IMR-90 (cell line): ENCODE results near the gene HPSE2. TPM values are rescaled to one million over a fixed set of nuclear protein-coding genes. Genes with fewer than 3 reads are reported as not detected.

Experiments
- ATAC-seq: fragments of 200-7000 bp; cut with Tn5 transposase; 2 replicates; pipeline ENCODE4 v1.9.1; 2020; ENCODE audit warnings: low read depth, mild to moderate bottlenecking, moderate library complexity
- BruUV-seq: library from RNA; stranded (reverse); fragments of 400-500 nt; replicated peaks from 2 replicates; lab custom pipeline; 2021; lab: Mats Ljungman, UMichigan
- CTCF ChIA-PET: fragments of 300-600 bp; formaldehyde crosslinking; extraction: SDS; loops from one replicate; lab custom pipeline; 2021; ENCODE audit warnings: antibody characterized with exemption; lab: Yijun Ruan, JAX
- POLR2A ChIA-PET: fragments of 300-600 bp; sonication (Branson Sonifier 250); formaldehyde crosslinking; loops from one replicate; lab custom pipeline; 2022; ENCODE audit warnings: antibody characterized with exemption; ENCODE audit not compliant: unreplicated experiment; lab: Charles Lee
- DNase-seq: peaks from one replicate; pipeline ENCODE4 v3.0.0; 2013
- H2AFZ ChIP-seq: replicated peaks from 2 replicates; pipeline ENCODE3; 2013; ENCODE audit warnings: low read length, mild to moderate bottlenecking; ENCODE audit not compliant: poor library complexity
- H2AK5ac ChIP-seq: 2 replicates; pipeline ENCODE4 v1.6.1; 2013; ENCODE audit warnings: low read depth, low read length, inconsistent platforms
- H2AK9ac ChIP-seq: replicated peaks from 2 replicates; pipeline ENCODE3; 2013; ENCODE audit warnings: mild to moderate bottlenecking, low read depth, low read length, moderate library complexity; ENCODE audit not compliant: poor library complexity
- H2BK120ac ChIP-seq: 2 replicates; pipeline ENCODE4 v1.6.1; 2013; ENCODE audit warnings: low read depth, low read length, inconsistent platforms
- H2BK15ac ChIP-seq: 3 replicates; pipeline ENCODE4 v1.6.1; 2013; ENCODE audit warnings: low read depth, low read length, inconsistent platforms
- H2BK20ac ChIP-seq: 2 replicates; pipeline ENCODE4 v1.6.1; 2013; ENCODE audit warnings: low read depth, mild to moderate bottlenecking, inconsistent platforms, low read length, moderate library complexity
- H2BK5ac ChIP-seq: 2 replicates; pipeline ENCODE4 v1.6.1; 2013; ENCODE audit warnings: mild to moderate bottlenecking, low read depth, low read length, inconsistent platforms; ENCODE audit not compliant: poor library complexity, severe bottlenecking
- H3K14ac ChIP-seq: replicated peaks from 2 replicates; pipeline ENCODE4 v1.6.1; 2013; ENCODE audit warnings: low read depth, low read length, inconsistent platforms
- H3K18ac ChIP-seq: 2 replicates; pipeline ENCODE4 v1.6.1; 2013; ENCODE audit warnings: low read depth, low read length, control low read depth
- H3K23ac ChIP-seq: 2 replicates; pipeline ENCODE4 v1.6.1; 2013; ENCODE audit warnings: low read depth, low read length, inconsistent platforms
- H3K27ac ChIP-seq: 2 replicates; pipeline ENCODE4 v1.5.1; 2013; ENCODE audit warnings: mild to moderate bottlenecking, control low read depth, low read length; ENCODE audit not compliant: insufficient read depth
- H3K27me3 ChIP-seq: 2 replicates; pipeline ENCODE4 v1.6.1; 2013; ENCODE audit warnings: low read length; ENCODE audit not compliant: control insufficient read depth, insufficient read depth
- H3K36me3 ChIP-seq: 2 replicates; pipeline ENCODE4 v1.6.1; 2013; ENCODE audit warnings: low read length, mixed read lengths; ENCODE audit not compliant: control insufficient read depth, insufficient read depth
- H3K4ac ChIP-seq: 2 replicates; pipeline ENCODE4 v1.6.1; 2013; ENCODE audit warnings: low read depth, low read length, inconsistent platforms
- H3K4me1 ChIP-seq: 2 replicates; pipeline ENCODE4 v1.6.1; 2013; ENCODE audit warnings: low read length, mixed read lengths; ENCODE audit not compliant: control insufficient read depth, insufficient read depth
- H3K4me2 ChIP-seq: 2 replicates; pipeline ENCODE4 v1.6.1; 2013; ENCODE audit warnings: low read depth, mild to moderate bottlenecking, control low read depth, low read length, moderate library complexity
- H3K4me3 ChIP-seq: 2 replicates; pipeline ENCODE4 v1.5.1; 2013; ENCODE audit warnings: low read depth, mild to moderate bottlenecking, control low read depth, low read length, moderate library complexity; ENCODE audit not compliant: insufficient read depth
- H3K56ac ChIP-seq: 2 replicates; pipeline ENCODE4 v1.6.1; 2013; ENCODE audit warnings: low read length, inconsistent platforms; ENCODE audit not compliant: insufficient read depth; ENCODE audit errors: extremely low read depth
- H3K79me1 ChIP-seq, 2 experiments: 2 replicates each; pipeline ENCODE4 v1.6.1; 2013; ENCODE audit warnings: low read length in 2 of 2, inconsistent platforms in 1 of 2, low read depth in 1 of 2
- H3K9ac ChIP-seq: 2 replicates; pipeline ENCODE4 v1.6.1; 2013; ENCODE audit warnings: low read depth, low read length, control low read depth
- H3K9me1 ChIP-seq: 2 replicates; pipeline ENCODE4 v1.6.1; 2013; ENCODE audit warnings: low read length, inconsistent platforms; ENCODE audit not compliant: insufficient read depth
- H3K9me3 ChIP-seq: 2 replicates; pipeline ENCODE4 v1.6.1; 2013; ENCODE audit warnings: low read length; ENCODE audit not compliant: control insufficient read depth, insufficient read depth
- H4K20me1 ChIP-seq: 2 replicates; pipeline ENCODE4 v1.6.1; 2013; ENCODE audit warnings: low read length, inconsistent platforms; ENCODE audit not compliant: insufficient read depth
- H4K5ac ChIP-seq: 2 replicates; pipeline ENCODE4 v1.6.1; 2013; ENCODE audit warnings: mild to moderate bottlenecking, low read depth, low read length, control low read depth
- H4K8ac ChIP-seq, 2 experiments: 2 replicates each; pipeline ENCODE4 v1.6.1; 2013; ENCODE audit warnings: low read depth in 2 of 2, low read length in 2 of 2, control low read depth in 1 of 2, inconsistent platforms in 1 of 2
- H4K91ac ChIP-seq: 2 replicates; pipeline ENCODE4 v1.6.1; 2013; ENCODE audit warnings: low read depth, low read length, inconsistent platforms; ENCODE audit not compliant: insufficient read depth
- BHLHE40 ChIP-seq: fragments of 150-350 bp; IDR thresholded peaks from 2 replicates; pipeline ENCODE4 v1.6.1; 2016; ENCODE audit warnings: mild to moderate bottlenecking, low read depth, low read length
- CEBPB ChIP-seq: IDR thresholded peaks from 2 replicates; pipeline ENCODE4 v1.6.1; 2012; ENCODE audit warnings: low read depth, low read length, improper control_type of control experiment
- FOS ChIP-seq: fragments of 150-350 bp; IDR thresholded peaks from 2 replicates; pipeline ENCODE4 v1.6.1; 2016; ENCODE audit warnings: low read depth, low read length
- MAFK ChIP-seq: IDR thresholded peaks from 2 replicates; pipeline ENCODE4 v1.6.1; 2012; ENCODE audit warnings: low read depth, low read length, improper control_type of control experiment
- MAZ ChIP-seq: IDR thresholded peaks from 2 replicates; pipeline ENCODE4 v1.6.1; 2012; ENCODE audit warnings: low read depth, mild to moderate bottlenecking, low read length, improper control_type of control experiment, moderate library complexity, borderline replicate concordance
- MXI1 ChIP-seq: IDR thresholded peaks from 2 replicates; pipeline ENCODE4 v1.6.1; 2012; ENCODE audit warnings: low read depth, mild to moderate bottlenecking, low read length, moderate library complexity, borderline replicate concordance
- RAD21 ChIP-seq: IDR thresholded peaks from 2 replicates; pipeline ENCODE4 v1.6.1; 2012; ENCODE audit warnings: low read length, improper control_type of control experiment
- RFX5 ChIP-seq: IDR thresholded peaks from 2 replicates; pipeline ENCODE4 v1.8.0; 2012; ENCODE audit warnings: low read depth, mild to moderate bottlenecking, low read length, moderate library complexity
- WGBS, 2 experiments: methylation state at CpG; one replicate each; pipeline versions ENCODE4 v1.1.5 to v1.1.7; 2013; ENCODE audit warnings: missing lambda C conversion rate in 2 of 2; ENCODE audit not compliant: insufficient read length in 1 of 2; ENCODE audit errors: extremely low coverage in 2 of 2; 5-methylcytosine and 5-hydroxymethylcytosine counted together
- dilution Hi-C: fragments of 300-500 bp; cut with HindIII; formaldehyde crosslinking; loops from one replicate; pipeline ENCODE4 v1.14.3; 2018; ENCODE audit warnings: low sequenced_read_pairs; ENCODE audit not compliant: unreplicated experiment
- in situ Hi-C: fragments of 300-500 bp; cut with MboI; formaldehyde crosslinking; loops from 3 replicates; pipeline ENCODE4 v1.14.3; 2019; ENCODE audit warnings: low sequenced_read_pairs, inconsistent platforms, mixed read lengths
- intact Hi-C: fragments of 100-400 bp; cut with micrococcal nuclease; formaldehyde crosslinking; loops from 2 replicates; pipeline ENCODE4 v1.10.0; 2022
- polyA plus RNA-seq, 3 experiments: library from polyadenylated mRNA; depleted of rRNA; stranded (reverse); fragments of >200 nt; gene quantifications; 2 replicates each; pipeline ENCODE4 v1.2.3, GENCODE V29; 2012; ENCODE audit warnings: low replicate concordance in 1 of 3
- total RNA-seq: library from RNA; depleted of rRNA; stranded (reverse); fragments of >200 nt; gene quantifications from 2 replicates; pipeline ENCODE4 v1.2.3, GENCODE V29; 2012
- TF ChIP-seq, protein P1 (sequence below): conservative IDR thresholded peaks from 2 replicates; pipeline ENCODE4 v1.5.1; 2012; ENCODE audit warnings: mild to moderate bottlenecking, low read depth, low read length, improper control_type of control experiment
- TF ChIP-seq, protein P2 (sequence below): fragments of 150-350 bp; IDR thresholded peaks from 2 replicates; pipeline ENCODE4 v1.6.1; 2017; ENCODE audit warnings: mild to moderate bottlenecking, antibody characterized with exemption, low read length, low read depth

The HPSE2 gene
- total and polyA plus RNA-seq, 2 of the 4 experiments (the other 2 are of a cell fraction), result not detected

DNA sequence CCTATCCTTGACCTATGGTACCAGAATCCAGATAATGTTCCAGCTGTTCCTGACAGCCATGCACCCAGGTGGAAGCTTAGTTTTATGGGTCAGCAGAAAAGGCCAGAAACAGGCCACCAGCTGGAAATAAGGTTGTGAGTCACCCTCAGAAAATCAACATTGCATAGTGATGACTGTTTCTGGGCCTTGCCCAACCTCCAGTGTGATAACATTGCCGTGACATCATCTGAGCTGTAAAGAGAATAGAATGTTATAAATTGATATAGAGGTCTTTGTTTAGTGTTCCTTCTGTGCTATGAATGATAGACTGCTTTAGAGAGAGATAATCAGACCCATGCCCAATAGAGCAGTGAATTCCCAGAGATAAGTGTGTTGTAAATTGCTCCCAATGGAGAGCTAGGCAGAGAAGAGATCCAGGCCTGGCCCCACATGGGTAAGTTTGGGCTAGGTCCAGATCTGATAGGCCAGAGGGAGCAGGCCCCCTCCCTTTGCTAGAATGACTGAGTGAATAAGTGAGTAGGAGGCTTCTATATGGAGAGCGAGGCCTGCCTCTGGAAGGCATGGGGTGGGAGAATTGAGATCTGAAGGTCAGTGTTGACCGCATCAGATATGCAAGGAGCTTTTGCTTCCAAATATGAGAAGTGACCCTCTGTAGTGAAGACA lies 774.7 kb downstream of the HPSE2 start (continued):
- TF ChIP-seq MXI1 (no peak), MAFK (peak; percentile 76)

DNA sequence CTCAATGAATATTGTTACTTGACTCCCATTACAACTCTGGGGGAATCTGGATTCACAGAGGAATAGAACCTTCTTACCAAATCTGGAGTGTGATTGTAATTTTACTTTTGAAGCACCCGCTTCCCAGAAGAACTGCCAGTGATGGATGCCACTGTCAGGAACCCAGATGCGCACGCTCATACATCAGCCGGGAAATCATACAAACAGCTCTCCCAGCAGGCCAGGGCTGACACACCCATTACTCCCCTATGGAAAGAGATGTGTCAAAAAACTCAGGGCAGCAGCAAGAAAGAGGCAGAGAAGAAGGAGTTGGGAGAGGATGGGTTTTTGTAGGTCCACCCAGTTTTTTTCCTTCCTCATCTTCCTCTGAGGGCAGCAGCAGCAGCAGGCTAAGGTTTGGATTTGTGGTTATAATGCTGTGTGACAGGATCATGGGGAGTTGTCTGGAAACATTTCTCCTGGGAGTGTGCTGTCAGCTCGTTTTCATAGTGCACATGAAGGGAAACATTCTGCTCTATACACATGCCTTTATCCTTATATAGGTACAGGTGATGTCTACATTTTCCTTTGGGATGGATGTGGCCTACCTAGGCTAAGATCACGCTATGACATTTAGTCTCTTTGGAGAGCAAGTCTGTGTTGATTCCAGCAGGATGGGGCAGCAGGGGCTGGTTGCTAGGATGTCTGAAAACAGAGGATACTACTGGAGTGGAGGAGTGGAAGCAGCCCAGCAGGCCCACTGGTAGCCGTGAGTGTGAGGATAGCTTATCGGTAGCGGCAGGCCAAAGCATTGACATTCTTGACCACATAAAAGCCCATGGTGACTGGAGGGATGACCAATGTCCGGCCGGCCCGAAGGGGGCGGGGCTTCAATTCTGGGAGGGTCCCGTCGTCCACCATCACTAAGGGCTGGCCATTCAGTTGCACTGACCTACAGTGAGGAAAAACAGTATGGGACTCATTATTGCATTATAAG lies 776.6 kb downstream of the HPSE2 start:
- Histone ChIP-seq H3K4me2 (no peak overlapping the region), H3K4ac (0 out of 2 replicates have a peak overlapping the region, but pooled peaks have one; percentile 3), H3K18ac (no peak overlapping the region), H3K4me3 (no peak overlapping the region), H2AK5ac (peak overlapping the region; percentile 8; the same call in 1 of the 2 replicates), H3K23ac (no peak overlapping the region), H4K5ac (no peak overlapping the region), H4K20me1 (no peaks in the 10 kb centered on the region), H3K36me3 (no peaks in the 10 kb centered on the region), H2BK120ac (no peak overlapping the region), H3K4me1 (peaks cover 4% of the 10 kb centered on the region), H3K9ac (no peak overlapping the region), H4K8ac (no peak overlapping the region), H2AK9ac (no peak overlapping the region), H3K9me1 (no peaks in the 10 kb centered on the region), H2BK5ac (no peak overlapping the region), H3K27ac (no peak overlapping the region), H3K27me3 (no peaks in the 10 kb centered on the region), H2AFZ (no peak overlapping the region), H3K9me3 (no peaks in the 10 kb centered on the region), H2BK20ac (peak overlapping the region; percentile 50; the same call in 1 of the 2 replicates), H3K79me1 (no peaks in the 10 kb centered on the region), H3K56ac (no peak overlapping the region), H3K14ac (no peak overlapping the region), H4K91ac (no peak overlapping the region), H2BK15ac (no peak overlapping the region)
- CTCF ChIA-PET, result interaction anchor here (0.7 kb wide), 1 partner anchor 57 kb away, joined by 3 read pairs; no protein-coding TSS in a partner anchor
- dilution Hi-C loops (no loop called here), in situ Hi-C loops (no loop called here), intact Hi-C loops (no loop called here)
- DNase-seq, result no peak
- 100% methylated on average over 1 of the region's 15 CpGs; no CpG with 5 or more reads in 1 of the 2 experiments for WGBS, 2 experiments
- ATAC-seq, result no peak
- POLR2A ChIA-PET, result no interaction called here
- no TSS peak for BruUV-seq
- TF ChIP-seq MAFK (no peak), FOS (no peak), BHLHE40 (no peak), CEBPB (no peak), MAZ (no peak), RAD21 (no peak), RFX5 (no peak)
- TF ChIP-seq, protein P1, sequence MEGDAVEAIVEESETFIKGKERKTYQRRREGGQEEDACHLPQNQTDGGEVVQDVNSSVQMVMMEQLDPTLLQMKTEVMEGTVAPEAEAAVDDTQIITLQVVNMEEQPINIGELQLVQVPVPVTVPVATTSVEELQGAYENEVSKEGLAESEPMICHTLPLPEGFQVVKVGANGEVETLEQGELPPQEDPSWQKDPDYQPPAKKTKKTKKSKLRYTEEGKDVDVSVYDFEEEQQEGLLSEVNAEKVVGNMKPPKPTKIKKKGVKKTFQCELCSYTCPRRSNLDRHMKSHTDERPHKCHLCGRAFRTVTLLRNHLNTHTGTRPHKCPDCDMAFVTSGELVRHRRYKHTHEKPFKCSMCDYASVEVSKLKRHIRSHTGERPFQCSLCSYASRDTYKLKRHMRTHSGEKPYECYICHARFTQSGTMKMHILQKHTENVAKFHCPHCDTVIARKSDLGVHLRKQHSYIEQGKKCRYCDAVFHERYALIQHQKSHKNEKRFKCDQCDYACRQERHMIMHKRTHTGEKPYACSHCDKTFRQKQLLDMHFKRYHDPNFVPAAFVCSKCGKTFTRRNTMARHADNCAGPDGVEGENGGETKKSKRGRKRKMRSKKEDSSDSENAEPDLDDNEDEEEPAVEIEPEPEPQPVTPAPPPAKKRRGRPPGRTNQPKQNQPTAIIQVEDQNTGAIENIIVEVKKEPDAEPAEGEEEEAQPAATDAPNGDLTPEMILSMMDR, result no peak
- TF ChIP-seq, protein P2, sequence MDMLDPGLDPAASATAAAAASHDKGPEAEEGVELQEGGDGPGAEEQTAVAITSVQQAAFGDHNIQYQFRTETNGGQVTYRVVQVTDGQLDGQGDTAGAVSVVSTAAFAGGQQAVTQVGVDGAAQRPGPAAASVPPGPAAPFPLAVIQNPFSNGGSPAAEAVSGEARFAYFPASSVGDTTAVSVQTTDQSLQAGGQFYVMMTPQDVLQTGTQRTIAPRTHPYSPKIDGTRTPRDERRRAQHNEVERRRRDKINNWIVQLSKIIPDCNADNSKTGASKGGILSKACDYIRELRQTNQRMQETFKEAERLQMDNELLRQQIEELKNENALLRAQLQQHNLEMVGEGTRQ, result no peak
